Retinal pigment epithelial cell (primary cell): ENCODE measurements around the gene CWC22.

Source experiments
- DNase-seq: peaks from one replicate; pipeline ENCODE4 v3.0.0-alpha.2; 2010; ENCODE audit warnings: low read depth
- H3K4me3 ChIP-seq: 2 replicates; pipeline ENCODE4 v1.5.1; 2011; ENCODE audit warnings: mild to moderate bottlenecking, low read length, control low read depth, moderate library complexity
- CTCF ChIP-seq: conservative IDR thresholded peaks from 2 replicates; pipeline ENCODE4 v1.5.1; 2011; ENCODE audit warnings: low read depth, low read length, control low read depth, inconsistent platforms

Gene CWC22

GRCh38 chr2:179952658-179953057 is 54.4 kb downstream of the CWC22 start:
- no peak for DNase-seq
- H3K4me3 ChIP-seq, result no peak overlapping the region
- no peak for TF ChIP-seq CTCF

- no peak overlapping the region for H3K4me3 ChIP-seq
- DNase-seq, result no peak
- no peak for TF ChIP-seq CTCF
These were observed 55.4 kb downstream of the CWC22 start for GRCh38 chr2:179951680-179952079.

GRCh38 chr2:179950391-179950790 is 56.7 kb downstream of the CWC22 start:
- no peak for TF ChIP-seq CTCF
- no peak for DNase-seq

GRCh38 chr2:179949438-179949837 is 57.7 kb downstream of the CWC22 start:
- DNase-seq, result no peak
- TF ChIP-seq CTCF, result no peak
- H3K4me3 ChIP-seq, result no peak overlapping the region

More at GRCh38 chr2:179950391-179950790, 56.7 kb downstream of the CWC22 start:
- no peak overlapping the region for H3K4me3 ChIP-seq

- TF ChIP-seq CTCF, result no peak
These were observed 59.0 kb downstream of the CWC22 start for GRCh38 chr2:179948058-179948457.

GRCh38 chr2:179946810-179947615 is 60.1 kb downstream of the CWC22 start:
- no peak for TF ChIP-seq CTCF

More at GRCh38 chr2:179948058-179948457, 59.0 kb downstream of the CWC22 start:
- no peak for DNase-seq
- H3K4me3 ChIP-seq, result no peak overlapping the region

GRCh38 chr2:179946346-179946745 is 60.8 kb downstream of the CWC22 start:
- no peak for DNase-seq
- H3K4me3 ChIP-seq, result no peak overlapping the region
- TF ChIP-seq CTCF, result no peak

More at GRCh38 chr2:179946810-179947615, 60.1 kb downstream of the CWC22 start:
- DNase-seq, result no peak
- H3K4me3 ChIP-seq, result no peak overlapping the region
